Neural progenitor cell (in vitro differentiated cells): ENCODE results near the gene TBP. TPM values are rescaled to one million over a fixed set of nuclear protein-coding genes. Genes with fewer than 3 reads are reported as not detected.

Source experiments
- DNase-seq: peaks from one replicate; pipeline ENCODE4 v3.0.0-alpha.2; 2016; ENCODE audit warnings: low spot score
- H2AFZ ChIP-seq: fragments of 200-600 bp; sonication (generic); replicated peaks from 2 replicates; pipeline ENCODE4 v1.6.1; 2016; ENCODE audit warnings: antibody characterized with exemption
- H3F3A ChIP-seq: fragments of 200-600 bp; sonication (generic); 2 replicates; pipeline ENCODE4 v1.6.1; 2016; ENCODE audit warnings: antibody characterized with exemption, low read depth
- H3K27ac ChIP-seq: fragments of 200-600 bp; sonication (generic); 2 replicates; pipeline ENCODE4 v1.5.1; 2016; ENCODE audit warnings: mild to moderate bottlenecking
- H3K27me3 ChIP-seq: fragments of 200-600 bp; sonication (generic); 2 replicates; pipeline ENCODE4 v1.6.1; 2016; ENCODE audit warnings: mild to moderate bottlenecking, moderate library complexity
- H3K36me3 ChIP-seq: fragments of 200-600 bp; sonication (generic); 2 replicates; pipeline ENCODE4 v1.5.1; 2016
- H3K4me1 ChIP-seq: fragments of 200-600 bp; sonication (generic); 2 replicates; pipeline ENCODE4 v1.6.1; 2016; ENCODE audit warnings: mixed run types
- H3K4me2 ChIP-seq: fragments of 200-600 bp; sonication (generic); 2 replicates; pipeline ENCODE4 v1.6.1; 2016
- H3K4me3 ChIP-seq: fragments of 200-600 bp; sonication (generic); 2 replicates; pipeline ENCODE4 v1.5.1; 2016
- H3K79me2 ChIP-seq: fragments of 200-600 bp; sonication (generic); 2 replicates; pipeline ENCODE4 v1.6.1; 2016; ENCODE audit warnings: low read depth
- H3K9ac ChIP-seq: fragments of 200-600 bp; sonication (generic); 2 replicates; pipeline ENCODE4 v1.6.1; 2016
- H3K9me3 ChIP-seq: fragments of 200-600 bp; sonication (generic); 2 replicates; pipeline ENCODE4 v1.5.1; 2016; ENCODE audit warnings: low read depth
- H4K20me1 ChIP-seq: fragments of 200-600 bp; sonication (generic); 2 replicates; pipeline ENCODE4 v1.6.1; 2016; ENCODE audit warnings: low read depth
- H3K27ac Mint-ChIP-seq: 3 replicates; pipeline ENCODE4 v1.8.0; 2021; ENCODE audit warnings: mixed read lengths
- H3K27me3 Mint-ChIP-seq: 2 replicates; pipeline ENCODE4 v1.8.0; 2022; ENCODE audit warnings: low read depth, mild to moderate bottlenecking, inconsistent platforms, moderate library complexity, mixed read lengths; ENCODE audit not compliant: insufficient read depth
- H3K36me3 Mint-ChIP-seq: 3 replicates; pipeline ENCODE4 v1.8.0; 2021; ENCODE audit warnings: mixed read lengths
- H3K4me1 Mint-ChIP-seq: 3 replicates; pipeline ENCODE4 v1.8.0; 2021; ENCODE audit warnings: mixed read lengths
- H3K4me3 Mint-ChIP-seq: 3 replicates; pipeline ENCODE4 v1.8.0; 2021; ENCODE audit warnings: mild to moderate bottlenecking, moderate library complexity, mixed read lengths
- H3K9me3 Mint-ChIP-seq: 3 replicates; pipeline ENCODE4 v1.8.0; 2020; ENCODE audit warnings: mixed read lengths
- CTCF ChIP-seq: fragments of 200-600 bp; sonication (generic); IDR thresholded peaks from 2 replicates; pipeline ENCODE4 v1.5.1; 2017; ENCODE audit warnings: antibody characterized with exemption, mild to moderate bottlenecking
- EZH2 ChIP-seq: fragments of 200-600 bp; sonication (generic); IDR thresholded peaks from 2 replicates; pipeline ENCODE4 v1.6.1; 2017; ENCODE audit warnings: antibody characterized with exemption, mild to moderate bottlenecking, moderate library complexity
- EZH2phosphoT487 ChIP-seq: fragments of 200-600 bp; sonication (generic); IDR thresholded peaks from 2 replicates; pipeline ENCODE4 v1.6.1; 2017; ENCODE audit warnings: antibody characterized with exemption
- total RNA-seq: library from RNA; depleted of rRNA; stranded (reverse); fragments of >200 nt; gene quantifications from 2 replicates; pipeline ENCODE4 v1.2.3, GENCODE V29; 2015; ENCODE audit warnings: low replicate concordance

Gene TBP
- total RNA-seq, 1 donor from 2014 or later, result 23.0 TPM

GRCh38 chr6:170578909-170579308 is 24.7 kb downstream of the TBP start:
- peaks cover 26% of the 10 kb centered on the region for H3F3A ChIP-seq
- peaks cover 3% of the 10 kb centered on the region for H3K4me1 ChIP-seq
- H3K36me3 Mint-ChIP-seq, result peaks cover 5% of the 10 kb centered on the region
- H3K27ac Mint-ChIP-seq, result no peak overlapping the region
- no peak overlapping the region for H3K27ac ChIP-seq
- no peak overlapping the region for H3K4me3 ChIP-seq
- H4K20me1 ChIP-seq, result peaks cover 4% of the 10 kb centered on the region
- H3K27me3 ChIP-seq, result no peaks in the 10 kb centered on the region
- peaks cover 3% of the 10 kb centered on the region for H3K27me3 Mint-ChIP-seq
- H3K9ac ChIP-seq, result no peak overlapping the region
- no peak overlapping the region for H3K4me2 ChIP-seq
- H3K79me2 ChIP-seq, result peaks cover 16% of the 10 kb centered on the region
- H2AFZ ChIP-seq, result no peak overlapping the region
- H3K4me1 Mint-ChIP-seq, result peaks cover 10% of the 10 kb centered on the region
- TF ChIP-seq EZH2 (no peak), CTCF (no peak), EZH2phosphoT487 (no peak)
- H3K4me3 Mint-ChIP-seq, result no peak overlapping the region
- H3K9me3 Mint-ChIP-seq, result no peaks in the 10 kb centered on the region
- no peak for DNase-seq
- peaks cover 17% of the 10 kb centered on the region for H3K36me3 ChIP-seq
- H3K9me3 ChIP-seq, result no peaks in the 10 kb centered on the region

- peaks cover 5% of the 10 kb centered on the region for H3K36me3 Mint-ChIP-seq
- peak overlapping the region; percentile 96 for H3K4me3 Mint-ChIP-seq
- Histone ChIP-seq H4K20me1 (peaks cover 4% of the 10 kb centered on the region), H2AFZ (peak overlapping the region; percentile 74), H3K27me3 (no peaks in the 10 kb centered on the region), H3K9ac (peak overlapping the region; percentile 74), H3F3A (peaks cover 6% of the 10 kb centered on the region), H3K4me1 (peaks cover 3% of the 10 kb centered on the region), H3K79me2 (peaks cover 26% of the 10 kb centered on the region), H3K27ac (peak overlapping the region; percentile 30), H3K4me2 (peak overlapping the region; percentile 94), H3K36me3 (peaks cover 7% of the 10 kb centered on the region), H3K4me3 (peak overlapping the region; percentile 91), H3K9me3 (no peaks in the 10 kb centered on the region)
- H3K4me1 Mint-ChIP-seq, result peaks cover 19% of the 10 kb centered on the region
- TF ChIP-seq CTCF (peak; percentile 22), EZH2phosphoT487 (no peak)
- peak overlapping the region; percentile 64 for H3K27ac Mint-ChIP-seq
- H3K9me3 Mint-ChIP-seq, result no peaks in the 10 kb centered on the region
- peaks cover 11% of the 10 kb centered on the region for H3K27me3 Mint-ChIP-seq
- no peak for DNase-seq
These were observed 29.6 kb downstream of the TBP start for GRCh38 chr6:170583756-170584180.

- Histone ChIP-seq H3K4me3 (peak within 1 kb of the TSS; percentile 91), H3K27ac (peak within 1 kb of the TSS; percentile 30), H3F3A (peaks cover 5% of the 10 kb centered on the region), H4K20me1 (peaks cover 4% of the 10 kb centered on the region), H3K9ac (peak within 1 kb of the TSS; percentile 74), H3K79me2 (peaks cover 26% of the 10 kb centered on the region), H3K36me3 (peaks cover 7% of the 10 kb centered on the region), H2AFZ (peak within 1 kb of the TSS; percentile 99), H3K9me3 (no peaks in the 10 kb centered on the region), H3K4me1 (peaks cover 3% of the 10 kb centered on the region), H3K27me3 (no peaks in the 10 kb centered on the region), H3K4me2 (peak within 1 kb of the TSS; percentile 94)
- Mint-ChIP-seq H3K36me3 (peaks cover 5% of the 10 kb centered on the region), H3K27me3 (peaks cover 11% of the 10 kb centered on the region), H3K4me1 (peaks cover 19% of the 10 kb centered on the region), H3K27ac (peak within 1 kb of the TSS; percentile 87), H3K4me3 (peak within 1 kb of the TSS; percentile 99), H3K9me3 (no peaks in the 10 kb centered on the region)
- TF ChIP-seq EZH2 (peak; percentile 47), CTCF (no peak)
- peak; percentile 95 for DNase-seq
These were observed 30.2 kb downstream of the TBP start, which contains the start of gene PDCD2 for GRCh38 chr6:170584181-170584953. PDCD2 (minus strand) TSS chr6:170584637; CDS start chr6:170584581, 56 bp downstream.
